GM19395 (cell line): Measurements from ENCODE around the gene EN1.

Experiments
- ATAC-seq: cut with Tn5 transposase; IDR thresholded peaks from one replicate; pipeline ENCODE4 v1.9.1; 2021; ENCODE audit warnings: mild to moderate bottlenecking, moderate library complexity; ENCODE audit not compliant: unreplicated experiment

EN1 gene

DNA sequence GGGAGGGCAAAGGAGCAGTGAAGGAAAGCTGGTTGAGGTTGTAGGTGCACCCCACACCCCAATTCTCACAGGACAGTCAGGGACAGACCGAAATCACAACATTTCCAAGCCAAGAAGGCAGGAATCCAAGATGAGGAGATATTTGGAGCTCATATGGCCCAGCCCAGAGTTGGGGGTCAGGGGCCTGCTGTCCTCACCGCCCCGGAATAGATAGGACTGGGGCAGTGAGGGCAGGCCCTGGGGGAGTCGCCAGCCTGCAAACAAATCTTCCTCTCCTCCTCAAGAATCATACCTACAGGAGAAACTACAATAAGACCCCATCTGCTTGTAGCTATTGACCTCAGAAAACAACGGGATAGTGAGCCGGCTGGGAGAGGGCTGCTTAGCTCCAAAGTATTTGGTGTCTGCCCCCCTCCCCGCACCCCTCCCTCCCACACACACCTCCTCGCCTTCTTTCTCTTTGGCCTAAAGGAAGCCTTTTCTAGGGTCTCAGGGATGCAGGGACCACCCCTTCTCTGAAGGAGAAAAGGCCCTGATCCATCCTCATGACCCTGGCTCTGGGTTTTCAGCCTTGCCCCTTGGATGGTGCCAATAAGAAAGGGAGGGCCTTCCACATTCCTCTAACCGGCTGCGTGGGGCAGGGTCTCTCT, 3.8 kb downstream of the EN1 start:
- ATAC-seq = no peak

DNA sequence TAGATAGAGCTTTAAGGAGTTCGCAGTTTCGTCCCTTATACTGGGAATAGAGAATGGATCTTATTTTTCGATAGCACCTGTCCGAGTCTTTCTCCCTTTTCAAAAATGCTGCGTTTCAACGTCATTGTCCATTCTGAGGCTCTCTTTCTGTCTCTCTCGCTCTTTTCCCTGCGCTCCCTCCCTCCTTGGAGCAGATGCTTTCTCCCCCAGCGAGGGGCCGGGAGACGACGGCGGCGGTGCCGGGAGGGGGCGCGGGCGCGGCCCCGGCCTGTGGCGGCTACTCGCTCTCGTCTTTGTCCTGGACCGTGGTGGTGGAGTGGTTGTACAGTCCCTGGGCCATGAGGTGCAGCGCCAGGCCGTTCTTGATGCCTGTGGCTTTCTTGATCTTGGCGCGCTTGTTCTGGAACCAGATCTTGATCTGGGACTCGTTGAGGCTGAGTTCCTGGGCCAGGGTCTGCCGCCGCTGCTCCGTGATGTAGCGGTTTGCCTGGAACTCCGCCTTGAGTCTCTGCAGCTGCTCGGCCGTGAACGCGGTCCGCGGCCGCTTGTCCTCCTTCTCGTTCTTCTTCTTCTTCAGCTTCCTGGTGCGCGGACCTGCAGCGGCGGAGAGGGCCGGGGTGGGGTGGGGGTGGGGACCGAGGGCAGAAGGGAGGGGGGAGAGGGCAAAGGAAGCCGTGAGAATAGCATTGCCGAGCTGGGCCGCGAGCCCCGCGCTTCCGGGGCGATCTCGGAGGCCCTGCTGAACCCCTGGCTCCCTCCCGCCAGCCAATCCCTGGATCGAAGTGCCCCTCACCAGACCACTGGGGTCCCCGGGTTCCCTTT, 4.6 kb downstream of the EN1 start:
- ATAC-seq = no peak

DNA sequence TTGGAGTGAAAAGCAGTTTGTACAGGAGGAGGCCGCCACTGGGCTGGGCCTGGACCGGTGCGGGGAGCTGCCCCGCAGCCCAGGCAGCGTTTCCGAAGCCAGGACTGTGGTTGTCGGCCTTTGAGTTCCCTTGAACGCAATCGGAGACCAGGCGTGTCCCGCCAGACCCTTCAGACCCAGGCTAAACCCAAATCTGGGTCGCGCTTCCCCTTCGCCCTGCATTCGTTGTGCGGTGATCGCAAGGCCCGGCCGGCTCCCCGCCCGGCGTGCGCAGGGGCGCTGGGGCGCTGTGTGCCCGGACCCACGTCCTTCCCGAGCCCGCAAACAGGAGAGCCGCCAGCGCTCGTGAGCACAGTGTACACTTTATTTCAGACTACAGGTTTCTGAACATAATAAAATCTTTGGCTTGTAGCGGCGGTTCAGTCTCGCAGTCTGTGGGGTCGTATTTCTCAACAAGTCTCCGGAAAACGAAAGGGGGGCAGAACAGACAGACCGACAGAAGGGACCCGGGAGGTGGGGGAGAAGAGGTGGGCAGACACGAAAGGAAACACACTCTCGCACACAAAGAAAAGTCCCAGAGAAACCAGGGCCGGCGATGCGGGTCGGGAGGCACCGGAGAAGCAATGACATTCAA, 5.5 kb downstream of the EN1 start:
- ATAC-seq = no peak

DNA sequence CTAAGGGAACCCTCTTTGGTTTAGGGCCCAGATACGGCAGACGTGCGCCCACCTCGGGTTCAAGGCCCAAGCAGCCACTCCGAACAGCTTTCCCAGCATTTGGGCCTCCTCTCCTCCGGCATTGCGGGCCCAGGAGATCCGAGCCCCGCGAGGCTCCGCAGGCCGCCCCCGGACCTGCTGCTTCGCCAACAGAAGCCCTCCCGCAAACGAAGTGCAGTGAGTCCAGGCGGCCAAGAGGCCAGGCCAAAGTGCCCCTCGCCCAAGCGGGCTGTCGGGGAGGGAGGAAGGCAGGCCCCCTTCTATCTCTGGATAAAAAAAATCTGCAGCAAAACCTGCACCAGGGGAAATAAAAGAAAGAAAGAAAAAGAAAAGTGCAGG, 6.0 kb downstream of the EN1 start:
- no peak for ATAC-seq

DNA sequence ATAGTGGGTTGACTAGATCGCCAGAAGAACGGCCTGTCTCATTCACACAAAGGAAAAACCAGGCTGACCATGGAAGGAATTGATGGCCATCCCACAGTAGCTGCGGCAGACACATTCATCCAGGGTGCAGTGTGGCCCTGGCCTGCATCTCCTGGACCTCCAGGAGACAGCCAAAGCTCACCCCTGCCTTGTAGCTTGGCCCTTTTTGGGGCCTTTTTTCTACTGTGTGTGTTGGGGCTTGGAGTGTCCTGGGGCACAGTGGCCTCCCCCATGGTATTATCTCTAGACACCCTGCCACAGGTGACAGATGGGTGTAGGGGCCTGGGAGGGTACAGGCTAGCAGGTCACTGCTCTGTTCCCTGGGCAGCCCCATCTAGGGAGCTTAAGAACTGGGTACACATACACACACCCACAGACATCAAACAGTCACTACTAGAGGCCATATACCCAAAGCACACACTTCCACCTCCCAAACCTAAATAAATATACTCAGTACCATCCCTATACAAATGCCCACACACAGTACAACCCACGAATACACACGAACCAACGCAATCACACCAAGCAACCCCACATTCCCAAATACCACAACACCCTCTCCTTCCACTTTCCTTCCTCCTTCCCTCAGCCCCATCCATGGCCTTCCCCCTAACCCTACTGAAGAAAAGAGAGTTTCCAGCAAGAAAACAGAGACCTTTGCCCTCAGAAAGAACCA, 8.6 kb downstream of the EN1 start:
- no peak for ATAC-seq

DNA sequence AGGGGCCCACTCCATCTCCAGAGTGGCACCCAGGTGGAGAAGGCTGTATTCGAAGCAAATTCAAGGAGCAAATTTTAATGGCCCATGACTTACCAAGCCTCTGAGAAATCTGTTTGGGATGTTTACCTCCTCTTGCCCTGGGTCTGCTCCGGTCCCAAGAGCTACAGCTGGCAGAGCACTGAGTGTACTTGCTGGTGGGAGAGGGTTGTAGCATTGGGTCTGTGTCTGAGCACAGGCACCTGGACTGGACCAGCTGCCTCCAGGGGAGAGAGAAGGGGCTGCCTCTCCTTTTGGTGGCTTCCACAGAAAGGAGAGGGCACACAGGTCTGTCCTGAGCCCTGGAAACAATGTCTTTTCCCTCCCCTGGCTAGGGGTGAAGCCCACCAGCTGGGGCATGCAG, 9.8 kb downstream of the EN1 start:
- ATAC-seq = no peak

DNA sequence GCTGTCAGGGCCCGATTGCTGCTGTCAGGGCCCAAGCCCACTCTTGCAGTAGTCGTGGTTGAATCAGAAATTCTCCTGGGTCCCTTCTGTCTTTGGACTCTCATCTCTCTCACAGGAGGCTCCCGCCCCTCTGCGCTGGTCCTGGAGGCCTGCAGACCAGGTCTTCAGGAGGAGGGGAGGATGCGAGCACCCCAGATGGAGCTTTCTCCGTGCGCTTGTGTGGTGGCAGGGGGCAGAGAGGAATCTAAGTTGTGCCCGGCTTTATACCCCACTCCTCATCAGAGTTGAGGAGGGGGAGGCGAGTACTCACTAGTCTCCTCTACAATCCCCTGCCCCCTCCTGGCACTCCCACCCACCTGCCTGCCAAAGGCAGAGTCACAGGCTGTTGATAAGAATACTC, 10.4 kb downstream of the EN1 start:
- no peak for ATAC-seq

DNA sequence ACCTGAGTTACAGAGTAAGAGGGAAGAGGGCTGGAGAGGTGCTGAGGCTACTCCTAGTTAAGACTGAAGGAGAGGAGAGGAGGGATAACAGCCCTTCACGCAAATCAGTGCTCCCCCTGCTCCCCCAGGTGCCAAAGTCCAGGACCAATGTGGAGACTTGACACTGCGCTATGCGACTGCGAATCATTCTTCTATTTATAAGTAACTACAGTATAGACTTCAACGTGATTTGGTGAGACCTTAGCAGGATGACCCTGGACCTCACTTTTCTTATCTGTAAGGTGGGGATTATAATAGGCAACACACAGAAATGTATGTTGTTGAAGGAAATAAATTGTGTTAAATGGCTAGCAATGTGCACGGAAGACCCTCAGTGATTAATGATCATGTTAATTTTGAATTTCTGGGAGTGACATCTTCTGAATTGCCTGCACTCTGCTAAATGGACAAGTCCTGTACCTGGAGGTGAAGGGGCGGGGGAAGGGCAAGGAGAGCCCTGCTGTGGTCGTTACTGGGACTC, 11.0 kb downstream of the EN1 start:
- no peak for ATAC-seq

DNA sequence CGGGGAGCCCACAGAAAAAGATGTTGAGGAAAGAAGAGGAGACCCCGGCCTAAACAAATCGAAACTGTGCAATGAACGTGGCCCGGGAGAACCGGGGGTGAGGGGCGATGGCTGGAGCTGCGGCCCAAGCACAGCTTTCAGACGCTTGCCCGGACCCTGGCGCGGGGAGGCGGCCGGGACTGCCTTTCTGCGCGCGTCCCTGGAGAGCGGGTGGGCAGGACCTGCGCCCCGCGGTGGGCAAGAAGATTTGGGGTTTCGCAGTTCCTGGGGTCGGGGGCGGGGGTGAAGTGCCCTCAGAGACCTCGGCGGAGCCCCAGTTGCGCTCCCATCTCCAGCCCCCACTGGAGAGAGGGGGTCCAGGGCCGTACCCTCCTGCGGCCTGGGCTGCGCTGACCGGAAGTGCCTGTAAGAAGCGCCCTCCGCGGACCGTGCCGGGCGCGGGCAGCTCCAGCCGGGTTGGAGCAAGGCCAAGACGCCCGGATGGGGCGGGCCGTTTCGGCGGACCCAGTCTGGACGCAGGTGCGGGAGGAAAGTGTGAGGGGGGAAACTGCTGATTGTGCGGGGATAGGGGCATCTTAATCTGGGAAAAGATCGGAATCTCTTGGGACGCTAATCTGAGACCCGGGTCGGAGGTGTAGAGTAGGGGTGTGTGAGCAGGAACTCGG, 11.6 kb downstream of the EN1 start:
- ATAC-seq = no peak

DNA sequence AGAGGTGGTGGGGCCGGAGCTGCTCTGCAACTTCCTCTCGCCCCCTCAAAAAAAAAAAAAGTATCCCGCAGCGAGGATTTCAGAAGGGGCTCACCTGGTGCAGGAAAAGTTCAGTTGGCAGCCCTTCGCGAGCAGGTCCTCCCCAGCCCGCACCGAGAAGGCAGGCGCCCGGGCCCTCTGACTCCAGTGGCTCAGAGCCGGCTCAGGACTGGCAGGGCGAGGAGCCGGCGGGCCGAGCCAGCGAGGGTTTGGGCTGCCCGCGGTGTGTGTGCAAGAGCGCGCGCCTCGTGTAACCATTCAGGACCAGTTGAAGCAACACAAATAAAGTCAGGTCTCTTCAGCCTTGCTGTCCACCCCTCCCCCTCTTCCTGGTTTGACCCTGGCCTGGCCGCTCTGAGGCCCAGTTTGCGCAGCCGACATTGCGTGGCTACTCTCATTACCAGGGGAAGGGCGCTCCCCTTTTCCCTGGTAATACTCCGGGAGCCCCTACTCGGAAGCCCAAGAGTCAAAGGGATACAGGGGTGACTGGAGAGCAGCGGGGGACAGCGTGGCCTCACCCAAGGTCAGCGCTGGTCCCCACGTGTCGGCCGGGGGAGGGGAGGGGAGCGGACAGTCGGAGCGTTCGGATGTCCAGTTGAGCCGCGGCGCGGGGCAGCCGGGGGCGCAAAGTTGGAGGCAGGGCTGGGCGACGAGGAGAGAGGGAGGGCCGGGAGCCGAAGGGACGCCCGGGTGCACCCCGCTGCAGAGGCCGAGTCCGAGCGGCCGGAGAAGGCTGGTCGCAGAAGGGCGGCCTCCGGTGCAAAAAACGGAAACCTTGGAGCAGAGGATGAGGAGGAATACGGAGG, 12.3 kb downstream of the EN1 start:
- no peak for ATAC-seq

DNA sequence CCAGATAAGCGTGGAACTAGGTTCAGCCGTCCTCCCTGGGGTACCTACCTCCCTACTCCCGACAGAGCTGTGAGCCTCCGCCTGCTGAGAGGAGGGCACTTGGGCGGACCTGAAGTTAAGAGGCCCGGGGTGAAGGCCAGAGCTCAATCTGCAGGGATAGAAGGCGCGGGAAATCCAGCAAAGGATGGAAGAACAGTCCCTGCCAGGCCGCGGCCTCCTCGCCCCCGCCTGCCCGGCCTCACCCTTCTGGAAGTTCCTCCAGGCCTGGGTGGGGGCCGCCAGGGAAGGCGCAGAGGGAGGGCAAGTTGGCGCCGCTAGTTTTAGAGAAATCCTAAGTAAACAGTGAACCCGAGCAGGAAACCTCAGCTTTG, 13.0 kb downstream of the EN1 start:
- no peak for ATAC-seq

DNA sequence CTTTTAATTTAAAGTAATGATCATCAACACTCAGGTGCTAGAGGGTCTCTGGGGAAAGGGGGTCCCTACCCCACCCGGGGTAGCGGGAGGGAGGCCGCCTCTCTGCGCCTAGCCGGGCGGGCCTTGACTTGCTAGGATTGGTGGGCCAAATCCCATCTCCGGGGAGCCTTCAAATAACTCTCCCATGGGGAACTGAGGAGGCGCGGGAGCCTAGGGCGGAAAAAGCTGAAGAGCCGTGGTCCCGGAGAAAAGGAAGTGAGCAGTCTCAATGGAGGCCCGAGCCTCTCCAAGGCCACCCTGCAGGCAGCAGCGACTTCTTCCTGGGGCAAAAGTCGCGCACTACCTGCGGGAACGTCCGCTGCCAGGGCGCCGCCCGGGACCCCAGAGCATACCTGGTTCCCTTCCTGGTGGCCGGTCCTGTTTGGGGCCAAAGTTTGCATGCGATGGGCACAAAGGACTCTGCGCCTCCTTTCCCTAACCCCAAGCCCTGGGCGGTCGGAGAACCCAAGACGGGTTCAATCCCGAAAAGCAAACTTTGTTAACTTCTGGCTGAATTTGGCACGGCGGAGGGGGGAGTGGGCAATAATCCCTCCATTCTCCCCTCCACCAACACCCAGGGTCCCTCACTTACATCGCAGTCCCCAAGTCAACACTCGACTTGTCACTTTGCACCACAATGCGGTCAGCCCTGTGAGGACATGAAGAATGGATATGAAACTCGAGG, 13.6 kb downstream of the EN1 start:
- ATAC-seq = no peak

DNA sequence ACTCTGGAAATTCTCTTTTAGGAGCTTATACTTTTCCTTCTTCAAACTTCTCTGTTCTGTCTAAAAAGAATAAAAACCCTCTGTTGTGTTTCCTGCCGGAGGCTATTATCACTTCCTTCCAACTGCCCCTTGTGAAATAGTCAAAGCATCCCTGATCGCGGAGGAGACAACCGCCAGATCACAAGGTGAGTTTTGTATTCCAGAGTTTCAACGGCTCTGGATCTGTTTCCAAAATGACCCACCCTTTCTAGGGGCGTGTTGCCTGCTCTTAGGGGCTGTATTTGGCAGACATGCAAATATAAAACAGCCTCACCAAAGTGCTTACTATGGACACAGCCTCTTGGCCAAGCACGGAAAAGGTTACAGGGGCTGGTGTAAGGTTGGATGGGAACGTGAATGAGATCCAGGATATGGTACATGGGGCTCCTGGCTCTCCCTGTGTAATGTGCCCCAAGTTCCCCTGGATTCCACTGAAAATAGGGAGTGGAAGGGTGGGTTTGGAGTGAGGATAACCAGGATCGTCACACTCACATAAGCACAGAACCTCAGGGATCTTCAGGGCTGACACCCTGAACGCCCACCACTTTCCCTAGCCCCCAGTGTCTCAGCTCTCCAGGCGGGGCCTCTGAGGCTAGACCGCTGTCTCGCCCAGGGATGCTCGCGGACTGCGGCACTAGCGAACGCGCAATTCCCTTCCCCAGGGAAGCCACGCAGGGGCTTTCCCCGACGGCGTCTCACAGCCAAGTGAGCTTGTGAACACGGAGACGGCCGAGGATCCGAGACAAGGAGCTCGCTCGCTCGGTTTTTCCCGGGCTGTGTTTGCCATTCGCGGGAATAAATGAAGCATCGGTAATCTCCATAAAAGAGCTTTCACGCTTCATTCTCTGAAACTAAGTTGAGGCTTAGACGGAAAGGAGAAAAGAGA, 14.4 kb downstream of the EN1 start:
- ATAC-seq = no peak

DNA sequence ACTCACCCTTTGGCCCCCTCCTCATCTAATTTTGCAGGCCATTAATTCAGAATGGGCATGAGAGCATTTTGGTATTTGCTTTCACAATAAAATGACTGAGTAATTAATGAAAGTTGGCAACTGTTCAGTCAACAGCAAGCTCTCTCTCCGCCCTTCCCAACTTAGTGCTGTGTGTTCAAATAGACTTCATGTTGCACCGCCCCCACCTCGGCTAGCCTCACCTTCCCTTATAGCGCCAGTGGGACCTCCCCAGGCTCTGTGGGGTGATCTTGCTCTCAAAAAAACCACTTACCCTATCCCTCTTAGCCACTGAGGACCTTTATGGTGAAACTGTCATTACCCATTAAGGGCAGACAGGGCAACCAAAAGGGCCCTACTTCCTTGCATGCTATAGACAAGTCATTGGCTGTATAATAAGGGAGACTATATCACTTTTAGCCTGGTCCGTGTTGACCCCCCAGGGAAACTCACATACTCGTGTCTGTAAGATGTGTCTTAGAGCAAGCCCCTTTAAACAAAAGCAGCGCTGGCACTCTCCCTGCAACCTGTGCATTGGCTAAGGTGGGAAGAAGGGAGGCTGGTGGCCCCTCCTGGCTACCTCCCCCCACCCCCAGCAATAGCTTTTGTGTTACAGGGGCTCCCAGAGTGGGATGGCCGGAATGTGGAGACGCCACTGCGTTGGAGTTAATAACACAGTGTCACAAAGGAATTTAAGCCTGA, 15.2 kb downstream of the EN1 start:
- no peak for ATAC-seq

DNA sequence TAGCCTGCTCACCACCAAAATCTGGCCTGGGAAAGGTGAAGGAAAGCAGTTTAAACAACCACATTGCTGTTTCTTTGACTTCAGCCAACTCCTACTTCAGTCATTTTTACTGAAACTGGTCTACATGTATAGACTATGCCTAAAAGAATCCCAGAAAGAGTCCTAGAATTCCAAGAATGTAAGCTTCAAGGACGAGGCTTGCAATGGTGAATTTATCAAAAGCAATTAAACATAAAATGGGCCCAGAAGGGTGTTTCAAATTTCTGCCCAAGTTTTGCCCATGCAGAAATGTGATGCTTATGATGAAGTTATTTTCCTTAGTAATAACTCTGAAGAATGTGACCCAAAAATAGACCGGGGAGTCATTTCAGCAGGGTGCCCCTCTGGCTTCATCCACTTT, 16.6 kb downstream of the EN1 start:
- ATAC-seq = no peak

DNA sequence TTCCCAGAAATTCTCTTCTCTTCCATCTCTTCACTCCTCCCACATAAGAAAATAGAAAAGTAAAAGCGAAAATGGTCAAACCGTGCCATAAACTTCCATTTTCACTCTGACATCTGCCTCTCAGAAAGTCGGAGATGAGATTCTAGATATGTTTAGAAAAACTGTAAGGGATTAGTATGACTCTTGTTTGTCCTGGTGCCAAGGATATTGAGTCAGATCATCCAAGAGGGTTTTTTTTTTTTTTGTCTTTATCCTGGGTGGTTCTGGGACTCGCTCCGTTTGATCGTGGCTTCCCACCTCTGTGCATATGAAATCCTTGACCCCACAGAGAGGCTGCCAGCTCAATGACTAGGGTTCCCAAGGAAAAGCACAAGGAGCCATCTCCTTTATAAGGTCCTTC, 17.3 kb downstream of the EN1 start:
- no peak for ATAC-seq

DNA sequence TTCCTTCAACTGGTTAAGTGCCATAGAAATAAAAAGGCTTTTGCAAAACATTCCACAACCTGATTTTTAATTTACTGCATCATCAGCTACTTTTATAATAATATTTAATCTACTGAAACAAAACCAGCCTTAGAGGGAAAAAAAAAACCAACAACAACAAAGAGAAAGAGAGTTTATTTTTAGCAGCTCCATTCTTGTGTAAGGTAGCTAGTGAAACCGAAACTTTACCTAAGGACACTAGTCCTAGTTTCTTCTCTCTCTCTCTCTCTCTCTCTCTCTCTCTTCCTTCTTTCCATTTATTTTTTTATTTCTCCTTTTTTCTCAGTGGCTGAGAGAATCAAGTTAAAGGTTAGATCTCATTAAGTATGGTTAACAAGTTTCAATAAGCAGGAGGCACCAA, 21.4 kb downstream of the EN1 start:
- no peak for ATAC-seq

DNA sequence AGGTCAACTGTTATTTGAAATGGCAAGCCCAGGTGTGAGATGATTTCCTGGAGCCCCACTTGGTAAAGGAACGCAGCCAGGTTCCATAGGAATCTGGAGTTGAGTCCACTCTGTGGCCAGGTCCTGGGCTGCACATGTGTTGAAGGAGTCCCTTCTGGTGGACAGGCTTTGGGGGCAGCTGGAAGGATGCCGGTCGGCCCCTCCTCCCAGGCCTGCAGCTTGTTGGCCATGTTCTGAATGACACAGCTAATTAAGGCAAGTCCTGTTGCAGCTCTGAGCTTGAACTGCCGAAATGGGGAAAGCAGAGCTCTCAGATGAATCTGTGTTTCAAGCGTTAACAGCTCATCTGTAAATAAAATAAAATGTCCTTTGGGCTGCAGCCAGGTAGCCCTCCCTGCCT, 23.8 kb downstream of the EN1 start:
- ATAC-seq = no peak
